COLO829 (cell line): Measurements from ENCODE around the gene CELF1.

Source experiments
- DNase-seq: peaks from one replicate; pipeline ENCODE4 v3.0.0; 2012; ENCODE audit warnings: low spot score

The CELF1 gene

GRCh38 chr11:47508240-47508957 lies 44.5 kb downstream of the CELF1 start:
- DNase-seq, result no peak

GRCh38 chr11:47507563-47508239 lies 45.2 kb downstream of the CELF1 start:
- no peak for DNase-seq

- DNase-seq, result no peak
These were observed 46.0 kb downstream of the CELF1 start for GRCh38 chr11:47506795-47507562.

GRCh38 chr11:47506373-47506772 lies 46.6 kb downstream of the CELF1 start:
- DNase-seq, result no peak

- DNase-seq, result no peak
These were observed 48.0 kb downstream of the CELF1 start for GRCh38 chr11:47504910-47505309.

GRCh38 chr11:47503227-47503626 lies 49.7 kb downstream of the CELF1 start:
- no peak for DNase-seq

GRCh38 chr11:47502767-47503166 lies 50.2 kb downstream of the CELF1 start:
- DNase-seq, result no peak

- DNase-seq, result no peak
These were observed 51.8 kb downstream of the CELF1 start for GRCh38 chr11:47501101-47501500.

- DNase-seq, result no peak
These were observed 52.8 kb downstream of the CELF1 start for GRCh38 chr11:47500121-47500520.

GRCh38 chr11:47499614-47500013 lies 53.3 kb downstream of the CELF1 start:
- no peak for DNase-seq

- no peak for DNase-seq
These were observed 53.8 kb downstream of the CELF1 start for GRCh38 chr11:47499161-47499560.

GRCh38 chr11:47498584-47499152 lies 54.3 kb downstream of the CELF1 start:
- DNase-seq, result no peak

GRCh38 chr11:47498149-47498548 lies 54.8 kb downstream of the CELF1 start:
- no peak for DNase-seq

GRCh38 chr11:47496808-47497207 lies 56.1 kb downstream of the CELF1 start:
- DNase-seq, result no peak

GRCh38 chr11:47495856-47496217 lies 57.1 kb downstream of the CELF1 start:
- DNase-seq, result no peak

- no peak for DNase-seq
These were observed 57.7 kb downstream of the CELF1 start for GRCh38 chr11:47495011-47495855.

GRCh38 chr11:47489395-47489755 lies 63.6 kb downstream of the CELF1 start:
- DNase-seq, result no peak

GRCh38 chr11:47488674-47489394 lies 64.1 kb downstream of the CELF1 start:
- no peak for DNase-seq

GRCh38 chr11:47488111-47488510 lies 64.8 kb downstream of the CELF1 start:
- no peak for DNase-seq

- no peak for DNase-seq
These were observed 65.5 kb downstream of the CELF1 start for GRCh38 chr11:47487421-47487820.

GRCh38 chr11:47485107-47485506 lies 67.8 kb downstream of the CELF1 start:
- DNase-seq, result no peak
